ENCODE results near the gene PRIM1.

PRIM1 gene

GRCh38 chr12:56781726-56782125 is 29.6 kb upstream of the PRIM1 start:
- Histone ChIP-seq H3K27ac (ENCODE audit: low read depth, low read length) (no peak overlapping the region), H3K4me3 (ENCODE audit: low read length) (no peak overlapping the region), H3K4me1 (ENCODE audit: insufficient read depth, low read length) (no peaks in the 10 kb centered on the region), H3K9ac (ENCODE audit: low read depth, low read length) (no peak overlapping the region), H3K27me3 (ENCODE audit: insufficient read depth, low read length) (no peaks in the 10 kb centered on the region), H3K9me3 (ENCODE audit: insufficient read depth, low read depth, low read length) (peaks cover 12% of the 10 kb centered on the region), H3K36me3 (ENCODE audit: insufficient read depth, low read length) (no peaks in the 10 kb centered on the region)
- 93% methylated on average over 4 of the region's 4 CpGs for WGBS

- H3K4me3 ChIP-seq (ENCODE audit: low read length) = no peak overlapping the region
- H3K36me3 ChIP-seq (ENCODE audit: insufficient read depth, low read length) = no peaks in the 10 kb centered on the region
- 97% methylated on average over 16 of the region's 17 CpGs for WGBS
- no peak overlapping the region for H3K9ac ChIP-seq (ENCODE audit: low read depth, low read length)
- H3K4me1 ChIP-seq (ENCODE audit: insufficient read depth, low read length) = no peaks in the 10 kb centered on the region
- no peaks in the 10 kb centered on the region for H3K27me3 ChIP-seq (ENCODE audit: insufficient read depth, low read length)
- peaks cover 12% of the 10 kb centered on the region for H3K9me3 ChIP-seq (ENCODE audit: insufficient read depth, low read depth, low read length)
- H3K27ac ChIP-seq (ENCODE audit: low read depth, low read length) = no peak overlapping the region
Observed at GRCh38 chr12:56778756-56779155, 26.6 kb upstream of the PRIM1 start.

- Histone ChIP-seq H3K4me3 (ENCODE audit: low read length) (no peak overlapping the region), H3K27ac (ENCODE audit: low read depth, low read length) (no peak overlapping the region), H3K9ac (ENCODE audit: low read depth, low read length) (no peak overlapping the region), H3K27me3 (ENCODE audit: insufficient read depth, low read length) (no peaks in the 10 kb centered on the region), H3K36me3 (ENCODE audit: insufficient read depth, low read length) (no peaks in the 10 kb centered on the region), H3K4me1 (ENCODE audit: insufficient read depth, low read length) (no peaks in the 10 kb centered on the region), H3K9me3 (ENCODE audit: insufficient read depth, low read depth, low read length) (peaks cover 5% of the 10 kb centered on the region)
- WGBS = 96% methylated on average over 3 of the region's 3 CpGs
Observed at GRCh38 chr12:56776654-56777053, 24.5 kb upstream of the PRIM1 start.

GRCh38 chr12:56775638-56776037 is 23.5 kb upstream of the PRIM1 start:
- Histone ChIP-seq H3K27me3 (ENCODE audit: insufficient read depth, low read length) (no peaks in the 10 kb centered on the region), H3K9me3 (ENCODE audit: insufficient read depth, low read depth, low read length) (peaks cover 5% of the 10 kb centered on the region; the same call in 1 of the 2 replicates), H3K27ac (ENCODE audit: low read depth, low read length) (no peak overlapping the region), H3K4me1 (ENCODE audit: insufficient read depth, low read length) (no peaks in the 10 kb centered on the region), H3K9ac (ENCODE audit: low read depth, low read length) (no peak overlapping the region), H3K4me3 (ENCODE audit: low read length) (no peak overlapping the region), H3K36me3 (ENCODE audit: insufficient read depth, low read length) (no peaks in the 10 kb centered on the region)
- 99% methylated on average over 4 of the region's 6 CpGs for WGBS

GRCh38 chr12:56773113-56773512 is 21.0 kb upstream of the PRIM1 start:
- 99% methylated on average over 2 of the region's 2 CpGs for WGBS
- Histone ChIP-seq H3K36me3 (ENCODE audit: insufficient read depth, low read length) (no peaks in the 10 kb centered on the region), H3K9me3 (ENCODE audit: insufficient read depth, low read depth, low read length) (peaks cover 5% of the 10 kb centered on the region; the same call in 1 of the 2 replicates), H3K4me1 (ENCODE audit: insufficient read depth, low read length) (no peaks in the 10 kb centered on the region), H3K27me3 (ENCODE audit: insufficient read depth, low read length) (no peaks in the 10 kb centered on the region), H3K4me3 (ENCODE audit: low read length) (no peak overlapping the region), H3K9ac (ENCODE audit: low read depth, low read length) (no peak overlapping the region), H3K27ac (ENCODE audit: low read depth, low read length) (no peak overlapping the region)

- 79% methylated on average over 4 of the region's 5 CpGs for WGBS
- Histone ChIP-seq H3K4me3 (ENCODE audit: low read length) (no peak overlapping the region), H3K9me3 (ENCODE audit: insufficient read depth, low read depth, low read length) (peaks cover 5% of the 10 kb centered on the region; the same call in 1 of the 2 replicates), H3K4me1 (ENCODE audit: insufficient read depth, low read length) (no peaks in the 10 kb centered on the region), H3K27ac (ENCODE audit: low read depth, low read length) (no peak overlapping the region), H3K27me3 (ENCODE audit: insufficient read depth, low read length) (no peaks in the 10 kb centered on the region), H3K36me3 (ENCODE audit: insufficient read depth, low read length) (no peaks in the 10 kb centered on the region), H3K9ac (ENCODE audit: low read depth, low read length) (no peak overlapping the region)
Observed at GRCh38 chr12:56772625-56773024, 20.5 kb upstream of the PRIM1 start.

GRCh38 chr12:56769868-56770267 is 17.7 kb upstream of the PRIM1 start:
- 92% methylated on average over 3 of the region's 3 CpGs for WGBS
- Histone ChIP-seq H3K27me3 (ENCODE audit: insufficient read depth, low read length) (no peaks in the 10 kb centered on the region), H3K36me3 (ENCODE audit: insufficient read depth, low read length) (no peaks in the 10 kb centered on the region), H3K4me3 (ENCODE audit: low read length) (no peak overlapping the region), H3K27ac (ENCODE audit: low read depth, low read length) (no peak overlapping the region), H3K9me3 (ENCODE audit: insufficient read depth, low read depth, low read length) (no peaks in the 10 kb centered on the region), H3K4me1 (ENCODE audit: insufficient read depth, low read length) (no peaks in the 10 kb centered on the region), H3K9ac (ENCODE audit: low read depth, low read length) (no peak overlapping the region)

- Histone ChIP-seq H3K27ac (ENCODE audit: low read depth, low read length) (no peak overlapping the region), H3K9ac (ENCODE audit: low read depth, low read length) (no peak overlapping the region), H3K9me3 (ENCODE audit: insufficient read depth, low read depth, low read length) (no peaks in the 10 kb centered on the region), H3K27me3 (ENCODE audit: insufficient read depth, low read length) (no peaks in the 10 kb centered on the region), H3K4me1 (ENCODE audit: insufficient read depth, low read length) (no peaks in the 10 kb centered on the region), H3K36me3 (ENCODE audit: insufficient read depth, low read length) (no peaks in the 10 kb centered on the region), H3K4me3 (ENCODE audit: low read length) (no peak overlapping the region)
- WGBS = 94% methylated on average over 5 of the region's 5 CpGs
Observed at GRCh38 chr12:56768424-56768823, 16.3 kb upstream of the PRIM1 start.

- H3K4me3 ChIP-seq (ENCODE audit: low read length) = no peak overlapping the region
- no peaks in the 10 kb centered on the region for H3K27me3 ChIP-seq (ENCODE audit: insufficient read depth, low read length)
- no peaks in the 10 kb centered on the region for H3K36me3 ChIP-seq (ENCODE audit: insufficient read depth, low read length)
- no peaks in the 10 kb centered on the region for H3K4me1 ChIP-seq (ENCODE audit: insufficient read depth, low read length)
- H3K27ac ChIP-seq (ENCODE audit: low read depth, low read length) = no peak overlapping the region
- no peak overlapping the region for H3K9ac ChIP-seq (ENCODE audit: low read depth, low read length)
- no peaks in the 10 kb centered on the region for H3K9me3 ChIP-seq (ENCODE audit: insufficient read depth, low read depth, low read length)
- 86% methylated on average over 6 of the region's 6 CpGs for WGBS
Observed at GRCh38 chr12:56766535-56766934, 14.4 kb upstream of the PRIM1 start.

GRCh38 chr12:56763753-56764657 is 11.9 kb upstream of the PRIM1 start:
- no peaks in the 10 kb centered on the region for H3K9me3 ChIP-seq (ENCODE audit: insufficient read depth, low read depth, low read length)
- H3K27ac ChIP-seq (ENCODE audit: low read depth, low read length) = no peak overlapping the region
- H3K4me1 ChIP-seq (ENCODE audit: insufficient read depth, low read length) = no peaks in the 10 kb centered on the region
- no peak overlapping the region for H3K4me3 ChIP-seq (ENCODE audit: low read length)
- no peaks in the 10 kb centered on the region for H3K36me3 ChIP-seq (ENCODE audit: insufficient read depth, low read length)
- H3K9ac ChIP-seq (ENCODE audit: low read depth, low read length) = no peak overlapping the region
- 98% methylated on average over 4 of the region's 5 CpGs for WGBS
- no peaks in the 10 kb centered on the region for H3K27me3 ChIP-seq (ENCODE audit: insufficient read depth, low read length)

- no CpG with 5 or more reads among the region's 2 CpGs for WGBS
- Histone ChIP-seq H3K9ac (ENCODE audit: low read depth, low read length) (no peak overlapping the region), H3K27me3 (ENCODE audit: insufficient read depth, low read length) (no peaks in the 10 kb centered on the region), H3K9me3 (ENCODE audit: insufficient read depth, low read depth, low read length) (0 out of 2 replicates have a peak, but pooled peaks cover 5% of the 10 kb centered on the region), H3K36me3 (ENCODE audit: insufficient read depth, low read length) (no peaks in the 10 kb centered on the region), H3K4me3 (ENCODE audit: low read length) (no peak overlapping the region), H3K27ac (ENCODE audit: low read depth, low read length) (no peak overlapping the region), H3K4me1 (ENCODE audit: insufficient read depth, low read length) (0 out of 2 replicates have a peak, but pooled peaks cover 4% of the 10 kb centered on the region)
Observed at GRCh38 chr12:56761812-56762211, 9.7 kb upstream of the PRIM1 start.

All from HUES64 (cell line).